Glutamatergic neuron (in vitro differentiated cells): ENCODE measurements around the gene TXNRD1. TPM values are rescaled to one million over a fixed set of nuclear protein-coding genes. Genes with fewer than 3 reads are reported as not detected.

Source experiments
- DNase-seq: peaks from one replicate; pipeline ENCODE4 v3.0.0; 2022
- H3K27ac Mint-ChIP-seq: one replicate; pipeline ENCODE4 v1.8.0; 2020; ENCODE audit warnings: mild to moderate bottlenecking, mixed read lengths, inconsistent platforms; ENCODE audit not compliant: unreplicated experiment
- H3K27me3 Mint-ChIP-seq: one replicate; pipeline ENCODE4 v1.8.0; 2020; ENCODE audit warnings: mild to moderate bottlenecking, moderate library complexity, mixed read lengths, inconsistent platforms; ENCODE audit not compliant: unreplicated experiment
- H3K36me3 Mint-ChIP-seq: one replicate; pipeline ENCODE4 v1.8.0; 2020; ENCODE audit warnings: mild to moderate bottlenecking, mixed read lengths, inconsistent platforms; ENCODE audit not compliant: unreplicated experiment
- H3K4me1 Mint-ChIP-seq: one replicate; pipeline ENCODE4 v1.8.0; 2020; ENCODE audit warnings: mild to moderate bottlenecking, low read depth, mixed read lengths, inconsistent platforms; ENCODE audit not compliant: unreplicated experiment
- H3K4me3 Mint-ChIP-seq: one replicate; pipeline ENCODE4 v1.8.0; 2020; ENCODE audit warnings: mild to moderate bottlenecking, mixed read lengths, inconsistent platforms; ENCODE audit not compliant: unreplicated experiment
- H3K9me3 Mint-ChIP-seq: one replicate; pipeline ENCODE4 v1.8.0; 2020; ENCODE audit warnings: mild to moderate bottlenecking, moderate library complexity, mixed read lengths, inconsistent platforms; ENCODE audit not compliant: unreplicated experiment
- long read RNA-seq: library from polyadenylated mRNA; unstranded; transcript quantifications from one replicate; pipeline ENCODE4 v2.0.0, GENCODE V29; 2020; ENCODE audit not compliant: unreplicated experiment
- total RNA-seq: library from RNA; stranded (reverse); fragmentation: NEBNext Ultra II Directional; extraction: Animal tissue kit (Norgen Biotek cat#: 25700); gene quantifications from one replicate; pipeline ENCODE4 v1.2.1, GENCODE V29; 2021; ENCODE audit not compliant: unreplicated experiment
- TF ChIP-seq, protein P1 (sequence below): fragments of 200-600 bp; sonication (generic); IDR thresholded peaks from one replicate; pipeline ENCODE4 v1.5.0; 2021; ENCODE audit not compliant: partially characterized antibody, unreplicated experiment

TXNRD1 gene
- total RNA-seq = 81.1 TPM
- long read RNA-seq, transcript TXNRD1-205 (15 exons, 3,930 nt) = major isoform, 8 of 17 reads
- long read RNA-seq, partial matches to known transcripts = 4 of 17 reads
- long read RNA-seq, other reads (novel, unspliced or antisense) = 4 of 17 reads

DNA sequence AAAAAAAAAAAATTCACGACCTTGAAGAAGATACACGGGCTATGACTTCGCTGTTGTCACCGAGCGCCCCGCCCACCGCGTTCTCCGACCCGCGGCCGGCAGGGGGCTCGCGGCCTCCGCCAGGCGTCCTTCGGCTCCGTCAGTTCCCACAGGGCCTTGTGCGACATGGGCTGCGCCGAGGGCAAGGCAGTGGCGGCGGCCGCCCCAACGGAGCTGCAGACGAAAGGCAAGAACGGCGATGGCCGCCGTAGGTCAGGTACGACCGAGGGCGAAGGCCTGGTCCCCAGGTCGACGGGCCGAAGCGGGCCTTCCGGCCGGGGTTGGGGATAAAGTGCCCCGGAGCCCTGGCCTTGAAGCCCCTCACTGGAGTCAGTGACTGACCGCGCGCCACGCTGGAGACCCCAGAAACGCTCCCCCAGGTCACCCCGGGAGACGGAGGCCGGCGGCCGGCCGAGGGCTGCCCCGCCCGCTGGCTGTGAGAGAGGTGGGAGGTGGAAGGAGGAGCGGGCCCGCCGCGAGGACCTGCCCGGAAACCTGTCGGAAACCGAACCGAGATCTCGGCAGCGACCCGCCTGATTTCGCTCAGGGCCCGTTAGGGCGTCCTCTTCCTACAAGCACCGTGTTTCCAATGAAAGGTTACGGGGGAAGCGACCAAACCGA is at the start of gene TXNRD1:
TXNRD1 (plus strand) TSS at position 142 of the 660 bp plus-strand sequence; CDS start at position 166, 24 bp downstream.
- Mint-ChIP-seq H3K9me3 (no peaks in the 10 kb centered on the region), H3K27ac (no peak within 1 kb of the TSS), H3K4me1 (no peaks in the 10 kb centered on the region), H3K27me3 (peaks cover 6% of the 10 kb centered on the region), H3K4me3 (peak within 1 kb of the TSS; percentile 84), H3K36me3 (no peaks in the 10 kb centered on the region)
- TF ChIP-seq, protein P1, sequence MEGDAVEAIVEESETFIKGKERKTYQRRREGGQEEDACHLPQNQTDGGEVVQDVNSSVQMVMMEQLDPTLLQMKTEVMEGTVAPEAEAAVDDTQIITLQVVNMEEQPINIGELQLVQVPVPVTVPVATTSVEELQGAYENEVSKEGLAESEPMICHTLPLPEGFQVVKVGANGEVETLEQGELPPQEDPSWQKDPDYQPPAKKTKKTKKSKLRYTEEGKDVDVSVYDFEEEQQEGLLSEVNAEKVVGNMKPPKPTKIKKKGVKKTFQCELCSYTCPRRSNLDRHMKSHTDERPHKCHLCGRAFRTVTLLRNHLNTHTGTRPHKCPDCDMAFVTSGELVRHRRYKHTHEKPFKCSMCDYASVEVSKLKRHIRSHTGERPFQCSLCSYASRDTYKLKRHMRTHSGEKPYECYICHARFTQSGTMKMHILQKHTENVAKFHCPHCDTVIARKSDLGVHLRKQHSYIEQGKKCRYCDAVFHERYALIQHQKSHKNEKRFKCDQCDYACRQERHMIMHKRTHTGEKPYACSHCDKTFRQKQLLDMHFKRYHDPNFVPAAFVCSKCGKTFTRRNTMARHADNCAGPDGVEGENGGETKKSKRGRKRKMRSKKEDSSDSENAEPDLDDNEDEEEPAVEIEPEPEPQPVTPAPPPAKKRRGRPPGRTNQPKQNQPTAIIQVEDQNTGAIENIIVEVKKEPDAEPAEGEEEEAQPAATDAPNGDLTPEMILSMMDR = peak; percentile 81
- DNase-seq = peak; percentile 90

DNA sequence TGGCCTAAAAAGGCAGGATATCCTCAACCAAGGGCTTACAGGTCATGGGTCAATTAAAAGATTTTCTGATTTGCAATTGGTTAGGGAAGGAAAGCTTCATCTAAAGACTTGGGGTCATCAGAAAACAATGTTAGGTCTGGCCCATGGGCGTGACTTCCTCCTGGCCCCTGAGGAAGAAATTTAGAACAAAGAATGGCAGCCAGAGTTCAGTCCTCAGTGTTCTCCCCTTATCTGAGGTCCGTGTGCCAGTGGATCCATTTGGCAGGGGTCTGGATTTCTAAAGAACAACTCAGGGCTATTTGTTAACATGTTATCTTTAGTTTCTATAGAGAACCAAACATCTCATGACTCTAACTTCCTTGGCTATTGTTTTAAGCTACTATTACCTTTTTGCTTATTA is 49.8 kb upstream of the TXNRD1 start:
- Mint-ChIP-seq H3K36me3 (no peaks in the 10 kb centered on the region), H3K27ac (no peak overlapping the region), H3K4me3 (no peak overlapping the region), H3K9me3 (no peaks in the 10 kb centered on the region), H3K4me1 (no peaks in the 10 kb centered on the region), H3K27me3 (peaks cover 1% of the 10 kb centered on the region)
- TF ChIP-seq, protein P1 = no peak
- no peak for DNase-seq

GRCh38 chr12:104166465-104166864 is 49.1 kb upstream of the TXNRD1 start:
- TF ChIP-seq, protein P1 = no peak
- Mint-ChIP-seq H3K27me3 (peaks cover 1% of the 10 kb centered on the region), H3K4me3 (no peak overlapping the region), H3K36me3 (no peaks in the 10 kb centered on the region), H3K9me3 (no peaks in the 10 kb centered on the region), H3K4me1 (no peaks in the 10 kb centered on the region), H3K27ac (no peak overlapping the region)
- no peak for DNase-seq

- no peak for DNase-seq
- Mint-ChIP-seq H3K27me3 (peaks cover 1% of the 10 kb centered on the region), H3K9me3 (no peaks in the 10 kb centered on the region), H3K36me3 (no peaks in the 10 kb centered on the region), H3K4me3 (no peak overlapping the region), H3K27ac (no peak overlapping the region), H3K4me1 (no peaks in the 10 kb centered on the region)
- TF ChIP-seq, protein P1 = no peak
Measured at GRCh38 chr12:104167519-104168458, 47.8 kb upstream of the TXNRD1 start.
